Fibroblast of skin of abdomen (primary cell): ENCODE measurements around the gene ZNF197.
"Not testable (repeated sequence)": the region's sequence is repeated elsewhere in the genome, so short reads cannot be mapped to it uniquely, and the experiment has no call there.

ENCODE experiments used
- DNase-seq: peaks from one replicate; pipeline ENCODE4 v3.0.0-alpha.2; 2013

The ZNF197 gene

GRCh38 chr3:44665173-44665572, 40.3 kb downstream of the ZNF197 start:
- no peak for DNase-seq

DNA sequence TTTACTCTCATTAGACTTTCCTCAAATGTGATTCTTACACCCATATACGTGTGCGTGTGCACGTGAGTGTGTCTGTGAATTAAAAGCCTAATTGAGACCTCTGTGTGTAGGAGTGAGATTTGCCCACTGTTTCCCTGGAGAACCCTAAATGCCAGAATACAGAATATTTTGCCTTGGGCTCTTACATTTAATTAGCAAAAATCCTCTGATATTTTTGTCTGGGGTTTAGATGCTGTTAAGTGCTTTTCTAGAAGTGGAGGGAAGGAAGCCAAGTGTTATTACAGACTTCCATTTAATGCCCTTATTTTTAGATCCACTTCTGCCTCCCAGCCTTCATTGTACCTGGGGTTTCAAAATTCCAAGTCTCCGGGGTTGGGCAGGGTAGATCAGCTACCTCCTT, 41.5 kb downstream of the ZNF197 start:
- DNase-seq = no peak

- DNase-seq = no peak
These were observed 44.9 kb downstream of the ZNF197 start for GRCh38 chr3:44669760-44670159.

GRCh38 chr3:44673466-44673865, 48.6 kb downstream of the ZNF197 start:
- DNase-seq = not testable (repeated sequence)

GRCh38 chr3:44674211-44674610, 49.4 kb downstream of the ZNF197 start:
- no peak for DNase-seq

DNA sequence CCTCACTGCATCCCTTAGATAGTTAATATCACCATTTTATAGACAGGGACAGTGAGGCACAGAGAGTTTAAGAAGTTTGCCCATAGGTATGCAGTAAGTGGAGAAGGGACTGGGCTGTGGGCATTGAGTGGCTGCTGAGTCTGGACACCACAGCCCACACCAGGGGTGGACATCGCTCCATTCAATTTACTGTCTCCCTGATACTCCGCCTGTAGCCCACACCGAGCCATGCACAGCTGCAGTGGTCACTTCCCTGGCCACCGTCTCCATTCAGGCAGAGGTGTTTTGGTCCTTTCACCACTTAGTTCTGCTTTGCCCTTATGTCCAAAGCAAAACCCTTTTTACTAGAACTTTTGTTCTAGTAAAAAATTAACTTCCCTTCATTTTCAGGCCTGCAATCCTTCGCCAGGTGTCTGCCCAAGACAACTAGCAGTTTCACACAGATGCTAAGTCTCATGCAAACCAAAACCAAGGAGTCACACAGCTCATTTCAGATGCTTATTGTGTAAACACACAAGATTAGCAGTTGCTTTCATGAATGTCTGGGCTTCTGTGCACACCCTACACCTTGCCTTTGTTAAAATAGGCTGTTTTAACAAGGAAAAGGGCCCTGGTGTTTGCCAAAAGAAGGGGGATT, 53.8 kb downstream of the ZNF197 start:
- DNase-seq = no peak

DNA sequence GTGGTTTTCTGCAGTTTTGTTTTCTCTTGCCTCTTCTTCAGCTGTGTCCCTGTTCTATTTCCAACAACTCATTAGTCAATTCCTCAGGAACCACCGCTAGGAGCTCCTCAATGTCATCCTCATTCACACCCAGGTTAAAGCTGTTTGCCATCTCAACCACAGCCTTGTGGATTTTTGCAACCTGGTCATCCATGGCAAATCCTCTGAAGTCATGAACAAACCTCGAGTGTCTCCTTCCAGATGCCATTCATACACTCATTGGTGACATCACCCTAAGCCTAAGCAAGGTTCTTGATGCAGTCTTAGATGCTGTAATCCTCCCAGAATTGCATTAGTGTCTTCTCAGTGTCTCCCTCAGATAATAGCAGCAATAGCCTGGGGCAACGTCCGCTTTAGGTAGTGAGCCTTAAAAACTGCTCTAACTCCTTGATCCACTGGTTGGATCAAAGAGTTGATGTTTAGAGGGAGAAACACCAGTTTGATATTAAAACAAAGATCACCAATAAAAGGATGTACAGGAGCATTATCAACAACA, 56.2 kb downstream of the ZNF197 start:
- no peak for DNase-seq

- peak; percentile 57 for DNase-seq
These were observed 57.5 kb downstream of the ZNF197 start for GRCh38 chr3:44682182-44682896.

- DNase-seq = peak; percentile 86
These were observed 60.4 kb downstream of the ZNF197 start for GRCh38 chr3:44685128-44685800.

- no peak for DNase-seq
These were observed 63.1 kb downstream of the ZNF197 start for GRCh38 chr3:44687898-44688297.
